Stimulated activated memory B cell treated with anti-CD40 and anti-IgM and Interleukin-4, amounts not matched to agents 10 μg/mL and 1 μg/mL and 100 μg/mL, for 72 hours (primary cell): ENCODE data around the gene MBD5.
A peak's percentile ranks its signal among the peaks of the same experiment; 100 is the strongest.

Experiments used
- ATAC-seq: fragments of 150-1000 bp; cut with Tn5 transposase; 2 replicates; pipeline ENCODE4 v1.10.0; 2021
- H3K27ac Mint-ChIP-seq: one replicate; pipeline ENCODE4 v1.8.0; 2022; ENCODE audit warnings: mild to moderate bottlenecking, mixed read lengths
- H3K27me3 Mint-ChIP-seq: one replicate; pipeline ENCODE4 v1.8.0; 2022; ENCODE audit warnings: mixed read lengths
- H3K36me3 Mint-ChIP-seq: one replicate; pipeline ENCODE4 v1.8.0; 2022; ENCODE audit warnings: mixed read lengths
- H3K4me1 Mint-ChIP-seq: one replicate; pipeline ENCODE4 v1.8.0; 2022; ENCODE audit warnings: mixed read lengths
- H3K4me3 Mint-ChIP-seq: one replicate; pipeline ENCODE4 v1.8.0; 2022; ENCODE audit warnings: mild to moderate bottlenecking, moderate library complexity, mixed read lengths
- H3K9me3 Mint-ChIP-seq: one replicate; pipeline ENCODE4 v1.8.0; 2022; ENCODE audit warnings: mixed read lengths

The MBD5 gene

GRCh38 chr2:148450531-148450930, 429.6 kb downstream of the MBD5 start:
- Mint-ChIP-seq H3K27ac (no peak overlapping the region), H3K9me3 (no peaks in the 10 kb centered on the region), H3K36me3 (no peaks in the 10 kb centered on the region), H3K4me1 (no peaks in the 10 kb centered on the region), H3K27me3 (no peaks in the 10 kb centered on the region), H3K4me3 (no peak overlapping the region)
- no peak for ATAC-seq

- H3K27me3 Mint-ChIP-seq, result no peaks in the 10 kb centered on the region
- no peak overlapping the region for H3K27ac Mint-ChIP-seq
- H3K9me3 Mint-ChIP-seq, result no peaks in the 10 kb centered on the region
- no peak for ATAC-seq
- no peak overlapping the region for H3K4me3 Mint-ChIP-seq
- no peaks in the 10 kb centered on the region for H3K36me3 Mint-ChIP-seq
- no peaks in the 10 kb centered on the region for H3K4me1 Mint-ChIP-seq
Measured at GRCh38 chr2:148451046-148451445, 430.2 kb downstream of the MBD5 start.

- Mint-ChIP-seq H3K27ac (no peak overlapping the region), H3K9me3 (no peaks in the 10 kb centered on the region), H3K36me3 (peaks cover 6% of the 10 kb centered on the region), H3K4me1 (no peaks in the 10 kb centered on the region), H3K27me3 (no peaks in the 10 kb centered on the region), H3K4me3 (no peak overlapping the region)
- ATAC-seq, result no peak
Measured at GRCh38 chr2:148455791-148456190, 434.9 kb downstream of the MBD5 start.

GRCh38 chr2:148458171-148458570, 437.3 kb downstream of the MBD5 start:
- H3K4me3 Mint-ChIP-seq, result no peak overlapping the region

GRCh38 chr2:148459377-148459778, 438.5 kb downstream of the MBD5 start:
- H3K4me1 Mint-ChIP-seq, result no peaks in the 10 kb centered on the region
- H3K36me3 Mint-ChIP-seq, result peaks cover 6% of the 10 kb centered on the region
- no peak for ATAC-seq
- no peaks in the 10 kb centered on the region for H3K27me3 Mint-ChIP-seq
- no peak overlapping the region for H3K27ac Mint-ChIP-seq
- no peak overlapping the region for H3K4me3 Mint-ChIP-seq
- H3K9me3 Mint-ChIP-seq, result no peaks in the 10 kb centered on the region

More at GRCh38 chr2:148458171-148458570, 437.3 kb downstream of the MBD5 start:
- no peak overlapping the region for H3K27ac Mint-ChIP-seq
- peaks cover 6% of the 10 kb centered on the region for H3K36me3 Mint-ChIP-seq
- H3K9me3 Mint-ChIP-seq, result no peaks in the 10 kb centered on the region
- no peaks in the 10 kb centered on the region for H3K4me1 Mint-ChIP-seq
- no peaks in the 10 kb centered on the region for H3K27me3 Mint-ChIP-seq
- no peak for ATAC-seq

GRCh38 chr2:148461876-148462275, 441.0 kb downstream of the MBD5 start:
- Mint-ChIP-seq H3K9me3 (no peaks in the 10 kb centered on the region), H3K36me3 (peaks cover 14% of the 10 kb centered on the region), H3K4me3 (no peak overlapping the region), H3K4me1 (no peaks in the 10 kb centered on the region), H3K27ac (no peak overlapping the region), H3K27me3 (no peaks in the 10 kb centered on the region)
- ATAC-seq, result no peak

GRCh38 chr2:148475626-148476025, 454.7 kb downstream of the MBD5 start:
- H3K36me3 Mint-ChIP-seq, result no peaks in the 10 kb centered on the region
- H3K4me1 Mint-ChIP-seq, result no peaks in the 10 kb centered on the region
- no peak overlapping the region for H3K4me3 Mint-ChIP-seq
- no peak overlapping the region for H3K27ac Mint-ChIP-seq
- no peaks in the 10 kb centered on the region for H3K27me3 Mint-ChIP-seq
- H3K9me3 Mint-ChIP-seq, result no peaks in the 10 kb centered on the region
- ATAC-seq, result no peak

GRCh38 chr2:148479398-148479797, 458.5 kb downstream of the MBD5 start:
- peaks cover 3% of the 10 kb centered on the region for H3K9me3 Mint-ChIP-seq
- no peaks in the 10 kb centered on the region for H3K27me3 Mint-ChIP-seq
- H3K4me3 Mint-ChIP-seq, result no peak overlapping the region
- H3K36me3 Mint-ChIP-seq, result peaks cover 16% of the 10 kb centered on the region
- H3K4me1 Mint-ChIP-seq, result peaks cover 5% of the 10 kb centered on the region
- ATAC-seq, result no peak
- H3K27ac Mint-ChIP-seq, result no peak overlapping the region

GRCh38 chr2:148483665-148484064, 462.8 kb downstream of the MBD5 start:
- Mint-ChIP-seq H3K9me3 (peaks cover 3% of the 10 kb centered on the region), H3K27me3 (no peaks in the 10 kb centered on the region), H3K4me1 (peaks cover 5% of the 10 kb centered on the region), H3K36me3 (peaks cover 35% of the 10 kb centered on the region), H3K4me3 (no peak overlapping the region), H3K27ac (no peak overlapping the region)
- ATAC-seq, result no peak

GRCh38 chr2:148484066-148484465, 463.2 kb downstream of the MBD5 start:
- Mint-ChIP-seq H3K4me3 (no peak overlapping the region), H3K27ac (no peak overlapping the region), H3K9me3 (peaks cover 3% of the 10 kb centered on the region), H3K4me1 (peaks cover 5% of the 10 kb centered on the region), H3K27me3 (no peaks in the 10 kb centered on the region), H3K36me3 (peaks cover 36% of the 10 kb centered on the region)
- ATAC-seq, result no peak

- peaks cover 55% of the 10 kb centered on the region for H3K36me3 Mint-ChIP-seq
- no peak overlapping the region for H3K4me3 Mint-ChIP-seq
- H3K4me1 Mint-ChIP-seq, result peaks cover 5% of the 10 kb centered on the region
- no peak overlapping the region for H3K27ac Mint-ChIP-seq
- H3K9me3 Mint-ChIP-seq, result peaks cover 3% of the 10 kb centered on the region
- H3K27me3 Mint-ChIP-seq, result no peaks in the 10 kb centered on the region
- no peak for ATAC-seq
Measured at GRCh38 chr2:148486655-148487054, 465.8 kb downstream of the MBD5 start.

GRCh38 chr2:148487439-148487838, 466.5 kb downstream of the MBD5 start:
- no peak for ATAC-seq
- Mint-ChIP-seq H3K4me3 (no peak overlapping the region), H3K27me3 (no peaks in the 10 kb centered on the region), H3K27ac (no peak overlapping the region), H3K36me3 (peaks cover 55% of the 10 kb centered on the region), H3K4me1 (peaks cover 5% of the 10 kb centered on the region), H3K9me3 (peaks cover 3% of the 10 kb centered on the region)

- ATAC-seq, result no peak
- Mint-ChIP-seq H3K4me3 (no peak overlapping the region), H3K4me1 (peaks cover 22% of the 10 kb centered on the region), H3K9me3 (no peaks in the 10 kb centered on the region), H3K36me3 (peaks cover 38% of the 10 kb centered on the region), H3K27ac (no peak overlapping the region), H3K27me3 (no peaks in the 10 kb centered on the region)
Measured at GRCh38 chr2:148490840-148491439, 470.0 kb downstream of the MBD5 start.

- Mint-ChIP-seq H3K9me3 (no peaks in the 10 kb centered on the region), H3K4me1 (peaks cover 27% of the 10 kb centered on the region), H3K36me3 (peaks cover 20% of the 10 kb centered on the region), H3K27ac (peak overlapping the region; percentile 82), H3K27me3 (no peaks in the 10 kb centered on the region), H3K4me3 (peak overlapping the region; percentile 72)
- no peak for ATAC-seq
Measured at GRCh38 chr2:148493822-148494563, 473.1 kb downstream of the MBD5 start.

GRCh38 chr2:148495586-148495985, 474.7 kb downstream of the MBD5 start:
- H3K4me3 Mint-ChIP-seq, result no peak overlapping the region
- no peak overlapping the region for H3K27ac Mint-ChIP-seq
- H3K36me3 Mint-ChIP-seq, result peaks cover 4% of the 10 kb centered on the region
- H3K27me3 Mint-ChIP-seq, result no peaks in the 10 kb centered on the region
- H3K9me3 Mint-ChIP-seq, result no peaks in the 10 kb centered on the region
- H3K4me1 Mint-ChIP-seq, result peaks cover 27% of the 10 kb centered on the region
- no peak for ATAC-seq

GRCh38 chr2:148501545-148501944, 480.7 kb downstream of the MBD5 start:
- ATAC-seq, result no peak
- Mint-ChIP-seq H3K4me1 (no peaks in the 10 kb centered on the region), H3K27me3 (no peaks in the 10 kb centered on the region), H3K36me3 (no peaks in the 10 kb centered on the region), H3K9me3 (no peaks in the 10 kb centered on the region), H3K27ac (no peak overlapping the region), H3K4me3 (no peak overlapping the region)
